Stomach (tissue), 4 donors: ENCODE data around the gene HNRNPC.
"Not testable (repeated sequence)": the region's sequence is repeated elsewhere in the genome, so short reads cannot be mapped to it uniquely, and the experiment has no call there.

Source experiments
- EP300 ChIP-seq: sonication (generic); formaldehyde crosslinking; IDR thresholded peaks from one replicate; pipeline ENCODE4 v1.6.1; 2017; ENCODE audit warnings: antibody characterized with exemption
- POLR2AphosphoS5 ChIP-seq, 3 donors: sonication (generic); formaldehyde crosslinking; IDR thresholded peaks; one replicate each; pipeline ENCODE4 v1.6.1; 2016; ENCODE audit warnings: antibody characterized with exemption in 3 of 3
- TF ChIP-seq, protein P1 (sequence below), 7 experiments: fragments of 450-650 bp in 4 of 7; fragments of 200-600 bp in 3 of 7; sonication (generic) in 3 of 7; IDR thresholded peaks; one replicate each; pipeline ENCODE4 v1.5.1; 2016 to 2019; ENCODE audit warnings: antibody characterized with exemption in 7 of 7, control low read depth in 2 of 7, mild to moderate bottlenecking in 1 of 7

DNA sequence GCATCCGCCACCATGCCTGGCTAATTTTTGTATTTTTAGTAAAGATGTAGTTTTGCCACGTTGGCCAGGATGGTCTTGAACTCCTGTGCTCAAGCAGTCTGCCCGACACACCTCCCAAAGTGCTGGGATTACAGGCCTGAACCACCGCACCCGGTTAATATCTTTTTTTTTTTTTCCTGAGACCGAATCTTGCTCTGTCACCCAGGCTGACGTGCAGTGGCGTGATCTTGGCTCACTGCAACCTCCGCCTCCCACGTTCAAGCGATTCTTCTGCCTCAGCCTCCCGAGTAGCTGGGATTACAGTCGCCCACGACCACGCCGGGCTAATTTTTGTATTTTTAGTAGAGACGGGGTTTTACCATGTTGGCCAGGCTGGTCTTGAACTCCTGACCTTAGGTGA is 3.4 kb upstream of the HNRNPC start:
- TF ChIP-seq POLR2AphosphoS5 (IDR thresholded peaks at IDR 0.05); EP300: not testable (repeated sequence)
- TF ChIP-seq, protein P1, sequence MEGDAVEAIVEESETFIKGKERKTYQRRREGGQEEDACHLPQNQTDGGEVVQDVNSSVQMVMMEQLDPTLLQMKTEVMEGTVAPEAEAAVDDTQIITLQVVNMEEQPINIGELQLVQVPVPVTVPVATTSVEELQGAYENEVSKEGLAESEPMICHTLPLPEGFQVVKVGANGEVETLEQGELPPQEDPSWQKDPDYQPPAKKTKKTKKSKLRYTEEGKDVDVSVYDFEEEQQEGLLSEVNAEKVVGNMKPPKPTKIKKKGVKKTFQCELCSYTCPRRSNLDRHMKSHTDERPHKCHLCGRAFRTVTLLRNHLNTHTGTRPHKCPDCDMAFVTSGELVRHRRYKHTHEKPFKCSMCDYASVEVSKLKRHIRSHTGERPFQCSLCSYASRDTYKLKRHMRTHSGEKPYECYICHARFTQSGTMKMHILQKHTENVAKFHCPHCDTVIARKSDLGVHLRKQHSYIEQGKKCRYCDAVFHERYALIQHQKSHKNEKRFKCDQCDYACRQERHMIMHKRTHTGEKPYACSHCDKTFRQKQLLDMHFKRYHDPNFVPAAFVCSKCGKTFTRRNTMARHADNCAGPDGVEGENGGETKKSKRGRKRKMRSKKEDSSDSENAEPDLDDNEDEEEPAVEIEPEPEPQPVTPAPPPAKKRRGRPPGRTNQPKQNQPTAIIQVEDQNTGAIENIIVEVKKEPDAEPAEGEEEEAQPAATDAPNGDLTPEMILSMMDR (IDR thresholded peaks at IDR 0.05) = not testable (repeated sequence)
